Stomach smooth muscle (tissue), 2 donors: ENCODE data around the gene NIPAL4.

ENCODE experiments used
- H3K27ac ChIP-seq: one replicate; pipeline ENCODE4 v1.7.0; 2013; ENCODE audit warnings: mild to moderate bottlenecking, low read length, inconsistent platforms
- H3K27me3 ChIP-seq, 2 donors: one replicate each; pipeline ENCODE4 v1.7.0; 2013; ENCODE audit warnings: low read length in 2 of 2; ENCODE audit not compliant: insufficient read depth in 2 of 2, control insufficient read depth in 1 of 2
- H3K36me3 ChIP-seq, 2 donors: one replicate each; pipeline ENCODE4 v1.7.0; 2013; ENCODE audit warnings: low read length in 2 of 2; ENCODE audit not compliant: control insufficient read depth in 2 of 2, insufficient read depth in 2 of 2
- H3K4me1 ChIP-seq: one replicate; pipeline ENCODE4 v1.7.0; 2013; ENCODE audit warnings: low read length; ENCODE audit not compliant: control insufficient read depth, insufficient read depth
- H3K4me3 ChIP-seq, 2 donors: one replicate each; pipeline ENCODE4 v1.7.0; 2013; ENCODE audit warnings: low read length in 2 of 2
- H3K9ac ChIP-seq, 2 donors: one replicate each; pipeline ENCODE4 v1.7.0; 2013; ENCODE audit warnings: low read length in 2 of 2, mild to moderate bottlenecking in 1 of 2
- H3K9me3 ChIP-seq, 2 donors: one replicate each; pipeline ENCODE4 v1.7.0; 2013; ENCODE audit warnings: low read length in 2 of 2; ENCODE audit not compliant: control insufficient read depth in 2 of 2
- donor health status: healthy.
- donor health status: Pancreatic carcinoma.

The NIPAL4 gene

GRCh38 chr5:157447201-157447637 lies 12.8 kb upstream of the NIPAL4 start:
- H3K4me3 ChIP-seq, result no peak overlapping the region
- no peaks in the 10 kb centered on the region for H3K36me3 ChIP-seq
- no peak overlapping the region for H3K9ac ChIP-seq
- no peaks in the 10 kb centered on the region for H3K27me3 ChIP-seq
- no peak overlapping the region for H3K27ac ChIP-seq
- H3K9me3 ChIP-seq, result no peaks in the 10 kb centered on the region
- H3K4me1 ChIP-seq, result peaks cover 16% of the 10 kb centered on the region

DNA sequence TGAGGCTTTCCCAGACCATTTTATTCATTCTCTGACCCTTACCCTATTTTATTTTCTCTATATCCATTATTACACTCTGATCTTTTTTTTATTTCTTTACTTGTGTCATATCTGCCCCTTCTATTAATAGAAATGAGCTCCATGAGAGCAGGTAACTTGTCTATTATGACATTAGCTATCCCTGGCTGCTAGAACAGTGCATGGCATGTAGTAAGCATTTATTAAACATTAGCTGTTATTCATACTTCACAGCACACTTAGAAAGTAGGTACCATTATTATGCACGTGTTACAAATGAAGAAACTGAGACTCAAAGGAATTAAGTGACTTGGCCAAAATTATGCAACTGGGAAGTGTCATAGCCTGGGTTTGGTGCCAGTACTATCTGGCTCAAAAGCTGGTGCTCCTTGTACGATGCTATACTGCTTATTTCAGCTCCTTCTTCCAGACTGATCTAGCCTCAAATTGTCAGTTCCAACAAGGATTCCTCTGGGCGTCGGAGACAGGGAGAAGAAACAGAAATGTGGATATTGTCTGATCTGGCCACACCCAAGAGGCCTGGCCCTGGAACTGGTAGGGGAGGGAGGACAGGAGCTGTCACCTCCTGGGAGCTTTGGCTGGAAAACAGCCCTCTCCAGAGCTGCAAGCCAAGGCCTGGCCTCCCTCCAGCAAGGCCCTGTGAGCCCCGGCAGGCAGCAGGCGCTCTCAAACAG lies 10.8 kb upstream of the NIPAL4 start:
- Histone ChIP-seq H3K27ac (peak overlapping the region; percentile 68), H3K4me1 (peaks cover 16% of the 10 kb centered on the region), H3K27me3 (no peaks in the 10 kb centered on the region), H3K9me3 (no peaks in the 10 kb centered on the region), H3K36me3 (no peaks in the 10 kb centered on the region), H3K9ac (peak overlapping the region; percentile 16 to 47), H3K4me3 (peak overlapping the region in 1 of 2 donors; percentile 1)

DNA sequence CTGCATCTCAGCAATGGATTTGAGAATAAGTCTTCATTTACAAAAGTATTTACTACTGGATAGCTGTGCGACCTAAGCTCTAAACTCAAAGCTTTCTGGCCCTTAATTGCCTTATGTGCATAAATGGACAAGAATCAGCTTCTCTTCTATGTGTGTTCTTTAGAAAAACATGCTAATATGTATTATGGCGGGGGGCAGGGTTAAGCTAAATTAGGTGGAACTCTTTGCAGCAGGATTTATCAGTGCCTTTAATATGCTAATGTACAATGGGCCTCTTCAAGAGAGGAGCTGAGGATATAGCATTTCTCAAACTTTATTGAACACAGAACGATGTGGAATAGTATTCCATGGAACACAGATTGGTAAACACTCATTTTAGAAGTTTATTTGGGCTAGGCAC lies 10.0 kb upstream of the NIPAL4 start:
- H3K27me3 ChIP-seq, result no peaks in the 10 kb centered on the region
- peak overlapping the region; percentile 68 for H3K27ac ChIP-seq
- no peaks in the 10 kb centered on the region for H3K36me3 ChIP-seq
- H3K9ac ChIP-seq, result peak overlapping the region; percentile 16 to 47
- H3K4me3 ChIP-seq, result no peak overlapping the region
- H3K9me3 ChIP-seq, result no peaks in the 10 kb centered on the region
- peaks cover 16% of the 10 kb centered on the region for H3K4me1 ChIP-seq

GRCh38 chr5:157451806-157452205 lies 8.2 kb upstream of the NIPAL4 start:
- Histone ChIP-seq H3K4me3 (no peak overlapping the region), H3K9ac (no peak overlapping the region), H3K27ac (no peak overlapping the region)

DNA sequence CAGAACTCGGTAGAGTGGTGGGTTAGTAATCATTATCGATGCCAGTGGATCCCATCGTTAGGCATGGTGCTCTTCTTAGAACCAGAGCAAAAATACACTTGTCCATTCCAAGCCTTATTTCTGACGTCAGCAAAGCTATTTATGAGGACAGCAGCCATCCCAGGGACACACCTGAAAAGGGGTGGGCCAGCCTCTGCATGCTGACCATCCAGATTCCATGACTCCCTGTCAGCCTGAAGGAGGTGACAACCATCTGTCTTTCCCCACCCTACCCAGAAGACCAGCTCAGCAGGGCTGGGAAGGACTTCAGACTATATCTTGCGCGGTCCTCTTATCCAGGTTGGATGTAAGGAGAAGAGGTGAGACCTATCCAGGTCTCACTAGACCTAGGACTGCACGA lies 5.7 kb upstream of the NIPAL4 start:
- Histone ChIP-seq H3K4me1 (peaks cover 19% of the 10 kb centered on the region), H3K36me3 (no peaks in the 10 kb centered on the region), H3K27ac (no peak overlapping the region), H3K9me3 (no peaks in the 10 kb centered on the region), H3K4me3 (no peak overlapping the region), H3K27me3 (no peaks in the 10 kb centered on the region), H3K9ac (no peak overlapping the region)

More at GRCh38 chr5:157451806-157452205, 8.2 kb upstream of the NIPAL4 start:
- no peaks in the 10 kb centered on the region for H3K27me3 ChIP-seq
- H3K9me3 ChIP-seq, result no peaks in the 10 kb centered on the region
- H3K4me1 ChIP-seq, result peaks cover 16% of the 10 kb centered on the region
- H3K36me3 ChIP-seq, result no peaks in the 10 kb centered on the region

GRCh38 chr5:157455057-157455456 lies 5.0 kb upstream of the NIPAL4 start:
- H3K9ac ChIP-seq, result no peak overlapping the region
- no peaks in the 10 kb centered on the region for H3K27me3 ChIP-seq
- no peaks in the 10 kb centered on the region for H3K9me3 ChIP-seq
- H3K4me3 ChIP-seq, result no peak overlapping the region
- H3K4me1 ChIP-seq, result peaks cover 18% of the 10 kb centered on the region
- H3K27ac ChIP-seq, result no peak overlapping the region
- H3K36me3 ChIP-seq, result no peaks in the 10 kb centered on the region

- H3K27ac ChIP-seq, result no peak overlapping the region
- no peaks in the 10 kb centered on the region for H3K27me3 ChIP-seq
- no peaks in the 10 kb centered on the region for H3K9me3 ChIP-seq
- no peaks in the 10 kb centered on the region for H3K36me3 ChIP-seq
- H3K4me3 ChIP-seq, result no peak overlapping the region
- H3K9ac ChIP-seq, result no peak overlapping the region
- peaks cover 26% of the 10 kb centered on the region for H3K4me1 ChIP-seq
Measured at GRCh38 chr5:157456301-157456700, 3.7 kb upstream of the NIPAL4 start.

GRCh38 chr5:157457391-157457790 lies 2.6 kb upstream of the NIPAL4 start:
- Histone ChIP-seq H3K4me1 (peaks cover 34% of the 10 kb centered on the region), H3K36me3 (no peaks in the 10 kb centered on the region), H3K9me3 (no peaks in the 10 kb centered on the region), H3K9ac (no peak overlapping the region), H3K27me3 (no peaks in the 10 kb centered on the region), H3K4me3 (no peak overlapping the region), H3K27ac (no peak overlapping the region)

GRCh38 chr5:157458835-157459234 lies 1.2 kb upstream of the NIPAL4 start:
- Histone ChIP-seq H3K9me3 (no peaks in the 10 kb centered on the region), H3K36me3 (peaks cover 3 to 4% of the 10 kb centered on the region in 2 donors), H3K27ac (no peak overlapping the region), H3K4me3 (no peak overlapping the region), H3K27me3 (no peaks in the 10 kb centered on the region), H3K4me1 (peaks cover 44% of the 10 kb centered on the region), H3K9ac (peak overlapping the region in 1 of 2 donors; percentile 73)

- Histone ChIP-seq H3K4me1 (peaks cover 56% of the 10 kb centered on the region), H3K36me3 (peaks cover 5 to 8% of the 10 kb centered on the region in 2 donors), H3K27ac (peak overlapping the region; percentile 62), H3K9ac (peak overlapping the region; percentile 73 to 83), H3K27me3 (no peaks in the 10 kb centered on the region), H3K9me3 (no peaks in the 10 kb centered on the region), H3K4me3 (peak overlapping the region; percentile 54 to 77)
Measured at GRCh38 chr5:157460921-157461792, 1.1 kb downstream of the NIPAL4 start.
